Raji (cell line): ENCODE measurements around the gene HMGXB3.

Experiments
- POLR2A ChIP-seq: IDR thresholded peaks from 2 replicates; pipeline ENCODE4 v1.6.1; 2011; ENCODE audit warnings: low read depth, low read length, control low read depth; ENCODE audit not compliant: insufficient read depth

Gene HMGXB3

GRCh38 chr5:150000256-150000989, at the start of gene HMGXB3, which contains the start of gene TIGD6:
HMGXB3 (plus strand) TSS chr5:150000739; CDS start chr5:150004853, 4,114 bp downstream.
TIGD6 (minus strand) TSS chr5:150000654; CDS start chr5:149996348, 4,306 bp downstream.
- TF ChIP-seq POLR2A = peak; percentile 86

- no peak for TF ChIP-seq POLR2A
Measured at GRCh38 chr5:149951138-149951749, 49.3 kb upstream of the HMGXB3 start.

- TF ChIP-seq POLR2A = no peak
Measured at GRCh38 chr5:149953436-149954121, 47.0 kb upstream of the HMGXB3 start.

GRCh38 chr5:149954798-149955197, 45.7 kb upstream of the HMGXB3 start:
- no peak for TF ChIP-seq POLR2A

- TF ChIP-seq POLR2A = no peak
Measured at GRCh38 chr5:149956685-149957084, 43.9 kb upstream of the HMGXB3 start.

GRCh38 chr5:149957855-149958254, 42.7 kb upstream of the HMGXB3 start:
- TF ChIP-seq POLR2A = no peak

GRCh38 chr5:149959406-149960236, 40.9 kb upstream of the HMGXB3 start:
- no peak for TF ChIP-seq POLR2A

- TF ChIP-seq POLR2A = peak; percentile 89
Measured at GRCh38 chr5:149960272-149961185, 40.0 kb upstream of the HMGXB3 start, which contains the start of gene SLC26A2. SLC26A2 (plus strand) TSS chr5:149960758; CDS start chr5:149977653, 16,895 bp downstream.

- no peak for TF ChIP-seq POLR2A
Measured at GRCh38 chr5:149961186-149961685, 39.3 kb upstream of the HMGXB3 start.

GRCh38 chr5:149961957-149962409, 38.6 kb upstream of the HMGXB3 start:
- no peak for TF ChIP-seq POLR2A

- TF ChIP-seq POLR2A = no peak
Measured at GRCh38 chr5:149962601-149963300, 37.8 kb upstream of the HMGXB3 start.

GRCh38 chr5:149963729-149964128, 36.8 kb upstream of the HMGXB3 start:
- no peak for TF ChIP-seq POLR2A

- TF ChIP-seq POLR2A = no peak
Measured at GRCh38 chr5:149966946-149967345, 33.6 kb upstream of the HMGXB3 start.

- TF ChIP-seq POLR2A = no peak
Measured at GRCh38 chr5:149969181-149969930, 31.2 kb upstream of the HMGXB3 start.
